ENCODE data around the gene ERFE. TPM values are rescaled to one million over a fixed set of nuclear protein-coding genes. Genes with fewer than 3 reads are reported as not detected.

Gene ERFE
- total and polyA plus RNA-seq, 2 donors: 0.53 to 0.79 TPM

- Histone ChIP-seq H3K4me1 (ENCODE audit: insufficient read depth) (no peaks in the 10 kb centered on the region), H3K4me3 (ENCODE audit: low read depth, low read length) (no peak overlapping the region)
- 69% methylated on average over 56 of the region's 56 CpGs for WGBS
These were observed 19.4 kb upstream of the ERFE start for GRCh38 chr2:238139196-238140039.

DNA sequence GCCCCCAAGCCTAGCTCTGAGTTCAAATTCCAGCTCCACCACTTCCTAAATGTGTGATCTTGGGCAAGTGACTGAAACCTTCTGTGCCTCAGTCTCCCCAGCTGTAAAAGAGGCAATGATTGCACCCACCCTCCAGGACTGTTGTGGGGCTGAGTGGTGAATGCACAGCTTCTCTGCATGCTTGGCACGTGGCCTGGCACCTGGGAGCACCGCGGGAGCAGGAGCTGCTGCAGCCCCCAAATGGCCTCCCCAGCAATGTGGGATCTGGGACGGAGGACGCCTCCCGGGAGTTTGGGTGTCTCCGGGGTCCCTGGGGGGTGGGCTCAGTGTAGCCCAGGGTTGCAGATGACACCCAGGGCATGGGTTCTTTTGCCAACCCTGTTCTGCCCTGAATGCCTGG lies 18.7 kb upstream of the ERFE start:
- H3K27ac ChIP-seq (ENCODE audit: low read depth): no peak overlapping the region
- 91% methylated on average over 7 of the region's 7 CpGs for WGBS
- no peak overlapping the region for H3K4me3 ChIP-seq (ENCODE audit: low read depth, low read length)
- DNase-seq (ENCODE audit: extremely low spot score): no peak
- H3K4me1 ChIP-seq (ENCODE audit: insufficient read depth): no peaks in the 10 kb centered on the region
- no peaks in the 10 kb centered on the region for H3K36me3 ChIP-seq (ENCODE audit: insufficient read depth)

More at GRCh38 chr2:238139196-238140039, 19.4 kb upstream of the ERFE start:
- Histone ChIP-seq H3K36me3 (ENCODE audit: insufficient read depth) (no peaks in the 10 kb centered on the region), H3K27ac (ENCODE audit: low read depth) (no peak overlapping the region)
- DNase-seq (ENCODE audit: extremely low spot score): no peak

GRCh38 chr2:238140721-238141540 lies 17.8 kb upstream of the ERFE start:
- DNase-seq (ENCODE audit: extremely low spot score): no peak
- Histone ChIP-seq H3K4me3 (ENCODE audit: low read depth, low read length) (no peak overlapping the region), H3K4me1 (ENCODE audit: insufficient read depth) (no peaks in the 10 kb centered on the region), H3K36me3 (ENCODE audit: insufficient read depth) (no peaks in the 10 kb centered on the region), H3K27ac (ENCODE audit: low read depth) (no peak overlapping the region)
- WGBS: 96% methylated on average over 60 of the region's 60 CpGs

- Histone ChIP-seq H3K4me1 (ENCODE audit: insufficient read depth) (no peaks in the 10 kb centered on the region), H3K4me3 (ENCODE audit: low read depth, low read length) (no peak overlapping the region), H3K27ac (ENCODE audit: low read depth) (no peak overlapping the region), H3K36me3 (ENCODE audit: insufficient read depth) (no peaks in the 10 kb centered on the region)
- peak; percentile 51 for DNase-seq (ENCODE audit: extremely low spot score)
- 83% methylated on average over 10 of the region's 10 CpGs for WGBS
These were observed 17.0 kb upstream of the ERFE start for GRCh38 chr2:238141541-238142318.

DNA sequence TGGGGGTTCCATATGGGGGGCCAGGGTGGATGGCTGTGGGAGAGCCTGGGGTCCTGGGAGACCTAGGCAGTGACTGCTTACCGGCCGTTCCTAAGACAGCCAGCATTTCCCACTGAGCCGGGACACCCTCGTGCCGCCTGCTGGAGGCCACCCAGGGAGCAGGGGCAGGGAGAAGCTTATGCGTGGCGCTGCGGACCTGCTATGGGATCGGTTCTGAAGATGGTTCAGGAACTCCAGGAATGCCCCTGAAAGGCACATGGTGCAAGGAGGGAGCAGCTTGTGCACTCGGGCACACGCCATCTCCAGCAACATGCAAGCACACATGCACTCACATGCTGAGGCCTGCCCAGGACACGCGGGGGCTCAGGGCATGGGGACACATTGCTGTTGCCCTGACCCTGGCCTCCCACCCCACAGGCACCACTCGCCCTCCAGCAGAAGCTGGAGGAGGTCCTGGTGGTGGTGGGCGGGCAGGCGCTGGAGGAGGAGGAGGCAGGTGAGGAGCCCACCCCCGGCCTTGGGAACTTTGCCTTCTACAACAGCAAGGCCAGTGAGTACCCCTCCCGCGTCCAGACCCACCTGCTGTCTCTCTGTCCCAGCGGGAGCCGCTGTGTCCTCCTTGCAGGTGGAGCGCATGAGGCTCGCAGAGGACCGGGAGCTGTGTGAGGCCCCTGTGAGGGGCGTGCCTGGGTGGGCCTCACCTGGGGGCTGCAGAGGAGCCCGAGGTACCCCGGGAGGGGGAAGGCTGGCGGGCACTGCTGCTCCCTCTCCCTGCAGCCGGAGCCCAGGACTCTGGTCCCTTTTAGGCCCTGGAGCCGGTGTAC lies 16.2 kb upstream of the ERFE start:
- 83% methylated on average over 30 of the region's 30 CpGs for WGBS
- no peaks in the 10 kb centered on the region for H3K4me1 ChIP-seq (ENCODE audit: insufficient read depth)
- no peak for DNase-seq (ENCODE audit: extremely low spot score)
- no peak overlapping the region for H3K27ac ChIP-seq (ENCODE audit: low read depth)
- H3K36me3 ChIP-seq (ENCODE audit: insufficient read depth): no peaks in the 10 kb centered on the region
- H3K4me3 ChIP-seq (ENCODE audit: low read depth, low read length): no peak overlapping the region

- H3K4me1 ChIP-seq (ENCODE audit: insufficient read depth): no peaks in the 10 kb centered on the region
- H3K27ac ChIP-seq (ENCODE audit: low read depth): no peak overlapping the region
- no peak overlapping the region for H3K4me3 ChIP-seq (ENCODE audit: low read depth, low read length)
- DNase-seq (ENCODE audit: extremely low spot score): no peak
- no peaks in the 10 kb centered on the region for H3K36me3 ChIP-seq (ENCODE audit: insufficient read depth)
- WGBS: 65% methylated on average over 20 of the region's 20 CpGs
These were observed 15.4 kb upstream of the ERFE start for GRCh38 chr2:238143239-238143951.

- DNase-seq (ENCODE audit: extremely low spot score): no peak
- H3K27ac ChIP-seq (ENCODE audit: low read depth): no peak overlapping the region
- no peaks in the 10 kb centered on the region for H3K4me1 ChIP-seq (ENCODE audit: insufficient read depth)
These were observed 14.5 kb upstream of the ERFE start for GRCh38 chr2:238144262-238144661.

GRCh38 chr2:238145046-238145445 lies 13.7 kb upstream of the ERFE start:
- no peaks in the 10 kb centered on the region for H3K36me3 ChIP-seq (ENCODE audit: insufficient read depth)
- H3K4me1 ChIP-seq (ENCODE audit: insufficient read depth): no peaks in the 10 kb centered on the region
- WGBS: 90% methylated on average over 12 of the region's 12 CpGs
- H3K27ac ChIP-seq (ENCODE audit: low read depth): no peak overlapping the region
- no peak for DNase-seq (ENCODE audit: extremely low spot score)
- no peak overlapping the region for H3K4me3 ChIP-seq (ENCODE audit: low read depth, low read length)

More at GRCh38 chr2:238144262-238144661, 14.5 kb upstream of the ERFE start:
- H3K36me3 ChIP-seq (ENCODE audit: insufficient read depth): no peaks in the 10 kb centered on the region
- no peak overlapping the region for H3K4me3 ChIP-seq (ENCODE audit: low read depth, low read length)
- WGBS: 90% methylated on average over 5 of the region's 5 CpGs

GRCh38 chr2:238145851-238146250 lies 12.9 kb upstream of the ERFE start:
- H3K4me3 ChIP-seq (ENCODE audit: low read depth, low read length): no peak overlapping the region
- no peaks in the 10 kb centered on the region for H3K36me3 ChIP-seq (ENCODE audit: insufficient read depth)
- H3K4me1 ChIP-seq (ENCODE audit: insufficient read depth): no peaks in the 10 kb centered on the region
- H3K27ac ChIP-seq (ENCODE audit: low read depth): no peak overlapping the region
- WGBS: 89% methylated on average over 12 of the region's 12 CpGs
- no peak for DNase-seq (ENCODE audit: extremely low spot score)

GRCh38 chr2:238146884-238147544 lies 11.8 kb upstream of the ERFE start:
- DNase-seq (ENCODE audit: extremely low spot score): no peak
- Histone ChIP-seq H3K4me1 (ENCODE audit: insufficient read depth) (no peaks in the 10 kb centered on the region), H3K4me3 (ENCODE audit: low read depth, low read length) (no peak overlapping the region), H3K27ac (ENCODE audit: low read depth) (no peak overlapping the region), H3K36me3 (ENCODE audit: insufficient read depth) (no peaks in the 10 kb centered on the region)
- WGBS: 88% methylated on average over 13 of the region's 13 CpGs

DNA sequence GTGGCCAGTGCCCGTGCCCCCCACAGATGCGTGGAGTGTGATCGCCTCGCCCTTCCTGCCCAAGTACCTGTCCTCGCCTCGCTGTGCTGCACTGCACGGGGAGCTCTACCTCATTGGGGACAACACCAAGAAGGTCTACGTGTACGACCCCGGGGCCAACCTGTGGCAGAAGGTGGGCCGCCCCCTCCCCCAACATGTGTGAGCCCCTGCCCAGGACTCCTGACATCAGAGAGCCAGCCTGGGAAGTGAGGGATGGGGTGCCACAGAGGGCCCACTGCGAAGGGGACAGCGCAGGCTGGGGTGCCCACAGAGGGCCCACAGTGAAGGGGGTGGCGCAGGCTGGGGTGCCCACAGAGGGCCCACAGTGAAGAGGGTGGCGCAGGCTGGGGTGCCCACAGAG lies 9.8 kb upstream of the ERFE start:
- no peak for DNase-seq (ENCODE audit: extremely low spot score)
- WGBS: 96% methylated on average over 15 of the region's 15 CpGs
- Histone ChIP-seq H3K4me3 (ENCODE audit: low read depth, low read length) (no peak overlapping the region), H3K4me1 (ENCODE audit: insufficient read depth) (no peaks in the 10 kb centered on the region), H3K36me3 (ENCODE audit: insufficient read depth) (no peaks in the 10 kb centered on the region), H3K27ac (ENCODE audit: low read depth) (no peak overlapping the region)
